HCT116 (cell line): ENCODE data around the gene ALDH16A1. TPM values are rescaled to one million over a fixed set of nuclear protein-coding genes. Genes with fewer than 3 reads are reported as not detected.

ENCODE experiments used
- ATAC-seq: fragments of 200-7000 bp; cut with Tn5 transposase; 2 replicates; pipeline ENCODE4 v1.9.1; 2020; ENCODE audit warnings: mild to moderate bottlenecking, moderate library complexity
- BruUV-seq: library from RNA; stranded (reverse); fragments of 400-500 nt; replicated peaks from 2 replicates; lab custom pipeline; 2021; lab: Mats Ljungman, UMichigan
- CTCF ChIA-PET: fragments of 300-600 bp; sonication (Branson Sonifier 250); formaldehyde crosslinking; loops from one replicate; lab custom pipeline; 2021; ENCODE audit warnings: antibody characterized with exemption; lab: Charles Lee
- POLR2A ChIA-PET: fragments of 300-600, 350-600 bp; sonication (Branson Sonifier 250); formaldehyde crosslinking; loops from one replicate; lab custom pipeline; 2021; ENCODE audit warnings: antibody characterized with exemption; lab: Charles Lee
- RAD21 ChIA-PET, 2 experiments: fragments of 300-600 bp; sonication (Branson Sonifier 250); formaldehyde crosslinking; loops; one replicate each; lab custom pipeline; 2023; ENCODE audit warnings: low total read pairs in 2 of 2; ENCODE audit not compliant: uncharacterized antibody in 2 of 2, unreplicated experiment in 2 of 2, low non-redundant PET in 1 of 2; lab: Charles Lee
- DNase-seq: peaks from one replicate; pipeline ENCODE4 v3.0.0-alpha.2; 2010; ENCODE audit warnings: low read depth, low spot score
- H2AFZ ChIP-seq: fragments of 200-600 bp; shearing (Covaris generic), sonication (generic); 2 replicates; pipeline ENCODE4 v1.6.1; 2017; ENCODE audit warnings: low read depth, mixed run types, mixed read lengths, antibody characterized with exemption, low read length; ENCODE audit not compliant: poor library complexity, severe bottlenecking
- H3K27ac ChIP-seq: 2 replicates; pipeline ENCODE4 v1.5.1; 2012; ENCODE audit warnings: low read depth, low read length
- H3K27me3 ChIP-seq: fragments of 200-600 bp; sonication (generic); 2 replicates; pipeline ENCODE4 v1.6.1; 2016; ENCODE audit warnings: mixed run types, low read length, mixed read lengths; ENCODE audit not compliant: insufficient read depth
- H3K36me3 ChIP-seq, 2 experiments: fragments of 200-500 bp in 1 of 2; fragments of 200-600 bp in 1 of 2; sonication (Bioruptor generic) in 1 of 2; sonication (generic) in 1 of 2; 2 replicates each; pipeline versions ENCODE4 v1.5.1 to v1.6.1; 2014 to 2016; ENCODE audit warnings: low read length in 2 of 2, inconsistent platforms in 1 of 2, mixed read lengths in 1 of 2, mixed run types in 1 of 2; ENCODE audit not compliant: insufficient read depth in 2 of 2, control insufficient read depth in 1 of 2
- H3K4me1 ChIP-seq, 2 experiments: fragments of 200-600 bp in 1 of 2; sonication (generic) in 1 of 2; 2 replicates each; pipeline versions ENCODE4 v1.5.1 to v1.6.1; 2012 to 2017; ENCODE audit warnings: low read length in 2 of 2, inconsistent platforms in 1 of 2, mild to moderate bottlenecking in 1 of 2, mixed read lengths in 1 of 2, mixed run types in 1 of 2, moderate library complexity in 1 of 2; ENCODE audit not compliant: insufficient read depth in 2 of 2, control insufficient read depth in 1 of 2
- H3K4me2 ChIP-seq: fragments of 200-600 bp; sonication (generic); 2 replicates; pipeline ENCODE4 v1.6.1; 2017; ENCODE audit warnings: mixed run types, low read length, mixed read lengths
- H3K4me3 ChIP-seq, 2 experiments: fragments of 200-600 bp in 1 of 2; sonication (generic) in 1 of 2; replicated peaks in 1 of 2; 2 replicates each; pipeline ENCODE4 v1.5.1; 2011 to 2016; ENCODE audit warnings: low read length in 2 of 2, control low read depth in 1 of 2, low read depth in 1 of 2, mild to moderate bottlenecking in 1 of 2, mixed read lengths in 1 of 2, mixed run types in 1 of 2
- H3K79me2 ChIP-seq: fragments of 200-600 bp; sonication (generic); 2 replicates; pipeline ENCODE4 v1.6.1; 2017; ENCODE audit warnings: mild to moderate bottlenecking, mixed run types, low read length, moderate library complexity, mixed read lengths; ENCODE audit not compliant: insufficient read depth
- H3K9ac ChIP-seq: fragments of 200-600 bp; sonication (generic); 2 replicates; pipeline ENCODE4 v1.6.1; 2016; ENCODE audit warnings: low read length, mixed read lengths
- H3K9me2 ChIP-seq: fragments of 200-600 bp; sonication (generic), shearing (Covaris generic); 2 replicates; pipeline ENCODE4 v1.6.1; 2017; ENCODE audit warnings: mixed run types, mild to moderate bottlenecking, moderate library complexity; ENCODE audit not compliant: insufficient read depth
- H3K9me3 ChIP-seq, 2 experiments: fragments of 200-500 bp in 1 of 2; fragments of 200-600 bp in 1 of 2; sonication (Bioruptor generic) in 1 of 2; sonication (generic) in 1 of 2; 2 replicates each; pipeline ENCODE4 v1.6.1; 2014 to 2017; ENCODE audit warnings: low read length in 2 of 2, mixed read lengths in 2 of 2, inconsistent platforms in 1 of 2, low read depth in 1 of 2, mild to moderate bottlenecking in 1 of 2, mixed run types in 1 of 2, moderate library complexity in 1 of 2; ENCODE audit not compliant: control insufficient read depth in 1 of 2, insufficient read depth in 1 of 2
- H4K20me1 ChIP-seq: fragments of 200-600 bp; sonication (generic), shearing (Covaris generic); 2 replicates; pipeline ENCODE4 v1.6.1; 2017; ENCODE audit warnings: mixed run types, mild to moderate bottlenecking, moderate library complexity; ENCODE audit not compliant: insufficient read depth
- POLR2AphosphoS5 ChIP-seq: IDR thresholded peaks from 2 replicates; pipeline ENCODE4 v1.6.1; 2011; ENCODE audit warnings: mild to moderate bottlenecking, low read depth, low read length, moderate library complexity
- intact Hi-C: fragments of 100-400 bp; cut with micrococcal nuclease; formaldehyde crosslinking; loops from 2 replicates; pipeline ENCODE4 v1.10.0; 2022
- total RNA-seq: library from RNA; stranded (reverse); gene quantifications from one replicate; pipeline ENCODE4 v1.2.1, GENCODE V29; 2021; ENCODE audit not compliant: unreplicated experiment
- TF ChIP-seq, protein P1 (sequence below): IDR thresholded peaks from 2 replicates; pipeline ENCODE4 v1.6.1; 2012

The ALDH16A1 gene
- total RNA-seq, 1 experiment from 2014 or later, result 22.8 TPM

DNA sequence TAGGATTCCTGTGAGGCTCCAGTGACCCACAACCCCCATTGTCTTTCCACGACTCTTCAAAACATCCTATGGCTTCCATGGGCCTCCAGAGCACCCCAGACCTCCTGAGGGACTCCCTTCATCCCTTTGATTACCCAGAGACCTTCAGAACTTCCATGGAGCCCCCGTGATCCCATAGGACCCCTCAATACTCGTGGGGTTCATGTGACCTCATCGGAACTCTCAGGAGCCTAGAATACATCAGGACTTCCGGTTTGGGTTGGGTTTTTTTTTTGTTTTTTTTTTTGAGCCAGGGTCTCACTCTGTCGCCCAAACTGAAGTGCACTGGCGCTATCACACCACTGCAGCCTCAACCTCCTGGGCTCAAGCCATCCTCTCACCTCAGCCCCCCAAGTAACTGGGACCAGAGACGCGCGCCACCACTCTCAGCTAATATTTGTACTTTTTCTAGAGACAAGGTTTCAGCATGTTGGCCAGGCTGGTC, 774 bp downstream of the ALDH16A1 start:
- intact Hi-C loops, result no loop called here
- no peak overlapping the region for H2AFZ ChIP-seq
- ChIA-PET RAD21 (no interaction called here), POLR2A (interaction anchor here (0.7 to 2.9 kb wide), 13 partner anchors 11 to 1091 kb away, joined by 3 to 17 read pairs (median 4); partner anchors contain the start of genes DKKL1, RPS11 and TMEM143), CTCF (interaction anchor here (1.0 to 2.0 kb wide), 9 partner anchors 20 to 460 kb away, joined by 3 to 11 read pairs (median 5); partner anchors contain the start of genes FLT3LG, GYS1 and RUVBL2)
- no peak for DNase-seq
- no peaks in the 10 kb centered on the region for H3K27me3 ChIP-seq
- peaks cover 14 to 26% of the 10 kb centered on the region in 2 experiments; a peak in 3 of 4 replicates for H3K4me1 ChIP-seq
- peaks cover 6 to 7% of the 10 kb centered on the region in 2 experiments; a peak in 2 of 4 replicates for H3K36me3 ChIP-seq
- H4K20me1 ChIP-seq, result no peaks in the 10 kb centered on the region
- H3K27ac ChIP-seq, result peak overlapping the region; percentile 91
- peak overlapping the region; percentile 99 for H3K9ac ChIP-seq
- peak; percentile 1; the same call in 1 of the 2 replicates for ATAC-seq
- H3K4me3 ChIP-seq, result peak overlapping the region; percentile 98 to 100
- no peaks in the 10 kb centered on the region for H3K9me2 ChIP-seq
- TF ChIP-seq, protein P1, sequence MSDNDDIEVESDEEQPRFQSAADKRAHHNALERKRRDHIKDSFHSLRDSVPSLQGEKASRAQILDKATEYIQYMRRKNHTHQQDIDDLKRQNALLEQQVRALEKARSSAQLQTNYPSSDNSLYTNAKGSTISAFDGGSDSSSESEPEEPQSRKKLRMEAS, result no peak
- BruUV-seq, result TSS peak; percentile 94
- peak overlapping the region; percentile 90 for H3K4me2 ChIP-seq
- H3K79me2 ChIP-seq, result peaks cover 41% of the 10 kb centered on the region
- no peaks in the 10 kb centered on the region for H3K9me3 ChIP-seq

GRCh38 chr19:49455773-49456172, 2.7 kb downstream of the ALDH16A1 start:
- Histone ChIP-seq H3K9ac (no peak overlapping the region), H3K4me2 (no peak overlapping the region), H3K27me3 (no peaks in the 10 kb centered on the region), H3K79me2 (peaks cover 24% of the 10 kb centered on the region), H3K4me3 (no peak overlapping the region), H2AFZ (no peak overlapping the region), H3K9me3 (no peaks in the 10 kb centered on the region), H3K4me1 (peaks cover 10 to 20% of the 10 kb centered on the region in 2 experiments; a peak in 2 of 4 replicates), H3K27ac (no peak overlapping the region), H3K36me3 (no peaks in the 10 kb centered on the region), H3K9me2 (no peaks in the 10 kb centered on the region), H4K20me1 (no peaks in the 10 kb centered on the region)
- TF ChIP-seq POLR2AphosphoS5, result no peak
- RAD21 ChIA-PET, result no interaction called here
- POLR2A ChIA-PET, result interaction anchor here (1.5 kb wide), 1 partner anchor 39 kb away, joined by 5 read pairs; no protein-coding TSS in a partner anchor
- DNase-seq (no peak), ATAC-seq (no peak)
- CTCF ChIA-PET, result interaction anchor here (1.5 kb wide), 1 partner anchor 18 kb away, joined by 5 read pairs; the partner anchor contains the start of gene FLT3LG
- intact Hi-C loops, result no loop called here
- no TSS peak for BruUV-seq
